Activated CD4-positive, alpha-beta T cell treated with anti-CD3 and anti-CD28 coated beads, Interleukin-2, amount 50 U/mL, for 16 hours (primary cell): ENCODE data around the gene STAG1.
"Not testable (repeated sequence)": the region's sequence is repeated elsewhere in the genome, so short reads cannot be mapped to it uniquely, and the experiment has no call there.

Experiments used
- DNase-seq: peaks from one replicate; pipeline ENCODE4 v3.0.0-alpha.2; 2020

STAG1 gene

DNA sequence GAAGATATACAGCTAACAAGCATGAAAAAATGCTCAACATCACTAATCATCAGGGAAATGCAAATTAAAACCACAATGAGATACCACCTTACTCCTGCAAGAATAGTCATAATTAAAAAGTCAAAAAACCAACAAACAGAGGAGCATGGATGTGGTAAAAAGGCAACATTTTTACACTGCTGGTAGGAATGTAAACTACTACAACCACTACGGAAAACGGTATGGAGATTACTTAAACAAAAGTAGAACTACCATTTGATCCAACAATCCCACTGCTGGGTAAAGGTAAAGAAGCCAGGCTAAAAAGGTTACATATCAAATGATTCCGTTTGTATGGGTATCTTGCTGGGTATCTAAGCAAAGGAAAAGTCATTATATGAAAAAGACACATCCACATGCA, 53.8 kb downstream of the STAG1 start:
- no peak for DNase-seq

DNA sequence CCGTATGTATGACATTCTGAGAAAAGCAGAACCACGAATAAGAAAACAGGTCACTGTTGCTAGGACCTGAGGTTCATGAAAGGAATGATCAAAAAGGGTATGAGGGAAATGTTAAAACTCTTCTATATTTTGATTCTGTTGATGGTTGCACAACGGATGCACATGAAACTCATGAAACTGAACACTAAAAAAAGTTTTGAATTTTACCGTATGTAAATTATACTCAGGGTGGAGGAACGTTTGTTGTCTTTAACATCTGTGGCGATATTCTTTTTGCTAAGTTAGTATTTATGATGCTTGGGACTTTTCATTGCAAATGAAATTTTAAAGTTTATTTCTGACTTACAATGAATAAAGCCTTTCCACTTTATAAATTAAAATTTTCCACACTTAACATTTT, 55.4 kb downstream of the STAG1 start:
- DNase-seq, result no peak

DNA sequence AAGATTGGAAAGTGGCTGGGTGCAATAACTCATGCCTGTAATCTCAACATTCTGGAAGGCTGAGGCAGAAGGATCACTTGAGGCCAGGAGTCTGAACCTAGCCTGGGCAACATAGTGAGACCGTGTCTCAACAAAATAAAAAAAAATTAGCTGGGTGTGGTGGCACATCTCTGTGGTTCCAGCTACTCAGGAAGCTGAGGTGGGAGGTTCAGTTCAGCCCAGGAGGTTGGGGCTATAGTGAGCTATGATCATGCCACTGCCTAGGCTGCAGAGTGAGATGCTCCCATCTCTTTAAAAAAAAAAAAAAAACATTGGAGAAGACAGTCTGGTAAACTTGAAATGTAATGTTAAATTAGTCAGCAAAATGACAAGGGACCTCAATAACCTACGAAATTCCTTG, 57.9 kb downstream of the STAG1 start:
- no peak for DNase-seq

DNA sequence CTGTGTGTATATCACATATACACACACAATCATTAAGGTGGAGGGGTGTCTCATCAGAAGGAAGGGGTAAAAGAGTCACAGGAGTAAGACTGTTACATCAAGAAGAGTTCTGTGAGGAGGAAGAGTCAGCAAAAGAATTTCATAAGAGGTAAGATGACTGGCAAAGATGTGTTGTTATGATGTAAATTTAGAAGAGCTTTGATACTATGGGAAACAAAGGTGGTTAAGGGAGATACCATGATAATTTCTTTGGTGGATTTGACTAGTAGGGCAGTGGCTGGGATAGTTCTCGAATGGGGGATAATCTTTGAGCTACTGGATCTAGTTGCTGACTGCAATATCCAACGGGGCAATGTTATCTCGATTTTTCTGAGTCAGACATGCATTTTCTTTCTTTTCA, 61.6 kb downstream of the STAG1 start:
- peak; percentile 3 for DNase-seq

DNA sequence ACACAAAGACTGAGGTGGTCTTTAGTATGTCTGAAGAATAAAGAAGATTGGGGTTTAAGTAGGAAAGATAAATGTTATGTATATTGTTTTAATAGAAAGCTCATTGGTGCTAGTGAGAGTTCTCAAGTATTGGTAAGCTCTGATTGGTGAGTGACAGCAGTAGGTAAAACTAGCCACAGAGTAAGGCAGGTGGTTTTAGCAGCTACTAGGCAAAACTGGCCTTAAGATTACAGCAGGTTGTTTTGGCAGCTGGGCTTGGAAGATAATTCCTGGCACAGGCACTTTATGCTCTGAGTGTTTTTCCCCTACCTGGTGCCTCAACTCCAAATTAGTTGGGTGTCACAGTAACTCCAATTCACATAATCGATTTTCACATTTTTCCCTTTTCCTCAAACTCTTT, 66.3 kb downstream of the STAG1 start:
- no peak for DNase-seq

DNA sequence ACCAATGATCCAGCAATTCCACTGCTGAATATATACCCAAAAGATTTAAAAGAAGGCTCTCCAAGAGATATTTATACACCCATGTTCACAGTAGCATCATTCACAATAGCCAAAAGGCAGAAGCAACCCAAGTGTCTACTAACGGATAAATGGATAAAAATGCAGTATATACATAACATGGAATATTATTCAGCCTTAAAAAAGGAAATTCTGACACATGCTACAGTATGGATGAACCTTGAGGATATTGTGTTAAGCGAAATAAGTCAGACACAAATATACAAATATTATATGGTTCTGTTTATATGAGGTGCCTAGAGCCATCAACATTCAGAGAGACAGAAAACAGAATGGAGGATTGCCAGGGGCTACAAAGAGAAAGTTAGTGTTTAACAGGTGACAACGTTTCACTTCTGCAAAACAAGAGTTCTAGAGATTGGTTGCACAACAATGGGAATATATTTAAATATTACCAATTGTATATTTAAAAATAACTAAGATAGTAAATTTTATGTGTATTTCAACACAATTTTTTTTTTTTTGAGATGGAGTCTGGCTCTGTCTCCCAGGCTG, 69.4 kb downstream of the STAG1 start:
- no peak for DNase-seq

DNA sequence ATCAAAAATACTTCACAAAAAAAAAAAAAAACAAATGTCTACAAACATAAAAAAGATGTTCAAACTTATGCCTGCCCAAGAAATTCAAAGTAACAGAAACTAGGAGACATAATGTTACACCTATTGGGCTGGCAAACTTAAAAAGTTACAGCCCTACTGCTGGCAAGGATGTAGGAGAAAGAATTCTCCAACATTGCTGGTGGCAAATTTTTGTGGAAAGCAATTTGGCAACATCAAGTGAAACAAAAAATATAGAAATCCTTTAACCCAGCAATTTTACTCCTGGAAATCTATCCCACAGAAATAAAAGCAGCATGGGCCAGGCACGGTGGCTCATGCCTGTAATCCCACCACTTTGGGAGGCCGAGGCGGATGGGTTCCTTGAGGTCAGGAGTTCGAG, 73.2 kb downstream of the STAG1 start:
- no peak for DNase-seq

DNA sequence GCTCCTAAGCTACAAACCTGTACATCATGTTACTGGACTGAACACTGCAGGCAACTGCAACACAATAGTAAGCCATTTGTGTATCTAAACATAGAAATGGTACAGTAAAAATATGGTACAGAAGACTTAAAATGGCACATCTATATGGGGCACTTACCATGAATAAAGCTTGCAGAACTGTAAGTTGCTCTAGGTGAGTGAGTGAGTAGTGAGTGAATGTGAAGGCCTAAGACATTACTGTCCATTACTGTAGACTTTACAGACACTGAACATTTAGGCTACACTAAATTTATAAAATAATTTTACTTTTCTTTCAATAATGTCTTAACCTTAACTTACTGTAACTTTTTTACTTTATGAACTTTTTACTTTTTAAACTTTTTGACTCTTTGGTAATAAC, 76.2 kb downstream of the STAG1 start:
- no peak for DNase-seq

DNA sequence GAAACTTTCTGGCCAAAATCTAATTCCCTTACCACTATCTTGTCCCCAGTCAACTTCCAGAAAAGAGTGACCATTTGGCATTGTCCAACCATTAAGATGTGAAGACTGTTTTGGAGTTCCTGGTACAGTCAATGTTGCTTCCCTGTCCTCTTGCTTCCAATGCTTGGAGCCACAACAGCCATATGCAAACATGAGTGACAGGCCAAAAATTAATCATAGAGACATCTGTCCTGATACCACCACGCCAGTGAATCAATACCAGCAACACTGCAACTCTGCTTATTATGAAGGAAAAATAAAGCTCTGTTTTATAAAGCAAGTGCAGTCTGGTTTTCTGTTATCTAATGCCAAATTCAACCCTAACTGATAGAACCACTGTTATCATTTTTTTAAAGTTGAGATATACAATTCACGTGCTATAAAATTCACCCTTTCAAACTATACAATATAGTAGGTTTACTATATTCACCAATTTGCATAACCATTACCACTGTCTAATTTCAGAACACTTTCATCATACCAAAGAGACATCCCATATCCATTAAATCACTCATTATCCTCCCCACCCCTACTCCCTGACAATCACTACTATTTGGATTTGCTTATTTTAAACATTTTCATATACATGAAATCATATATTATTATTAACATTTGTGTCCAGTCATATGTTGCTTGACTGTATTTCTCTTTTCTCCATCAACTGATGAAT, 76.9 kb downstream of the STAG1 start:
- DNase-seq, result no peak

DNA sequence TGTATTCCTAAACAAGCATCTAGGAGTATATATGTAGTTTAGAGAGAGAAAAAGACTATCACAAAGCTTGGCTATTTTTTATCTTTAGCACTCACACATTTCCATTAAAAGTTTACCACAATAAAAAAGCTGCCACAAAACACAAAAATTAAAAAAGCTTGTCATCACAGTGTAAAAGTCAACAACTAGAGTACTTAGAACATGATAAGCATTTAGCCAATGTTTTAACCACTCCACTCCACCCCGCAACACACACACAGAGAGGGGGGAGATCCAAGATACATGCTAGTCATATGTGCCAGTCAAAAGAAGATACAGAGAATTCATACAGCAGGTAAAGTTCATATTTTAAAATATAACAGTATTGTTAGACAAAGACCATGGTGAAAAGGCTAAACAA, 79.7 kb downstream of the STAG1 start:
- no peak for DNase-seq

DNA sequence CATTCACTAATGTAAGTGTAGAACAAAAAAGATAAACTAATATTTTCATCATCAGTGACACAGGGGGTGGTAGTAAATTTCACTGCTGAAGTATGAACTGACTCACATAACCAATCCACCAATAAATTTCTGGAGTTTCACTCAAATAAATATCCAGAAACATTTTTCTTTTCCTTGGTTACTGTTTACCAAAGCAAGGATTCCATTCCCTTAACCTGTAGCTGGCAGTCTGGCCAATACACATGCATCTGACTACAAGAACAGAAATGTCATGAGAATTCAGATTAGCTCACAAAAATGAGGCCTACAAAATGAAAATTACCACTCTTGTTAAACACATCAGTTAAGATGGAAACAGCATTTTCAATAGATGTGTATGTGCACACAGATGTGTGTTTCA, 80.3 kb downstream of the STAG1 start:
- no peak for DNase-seq

DNA sequence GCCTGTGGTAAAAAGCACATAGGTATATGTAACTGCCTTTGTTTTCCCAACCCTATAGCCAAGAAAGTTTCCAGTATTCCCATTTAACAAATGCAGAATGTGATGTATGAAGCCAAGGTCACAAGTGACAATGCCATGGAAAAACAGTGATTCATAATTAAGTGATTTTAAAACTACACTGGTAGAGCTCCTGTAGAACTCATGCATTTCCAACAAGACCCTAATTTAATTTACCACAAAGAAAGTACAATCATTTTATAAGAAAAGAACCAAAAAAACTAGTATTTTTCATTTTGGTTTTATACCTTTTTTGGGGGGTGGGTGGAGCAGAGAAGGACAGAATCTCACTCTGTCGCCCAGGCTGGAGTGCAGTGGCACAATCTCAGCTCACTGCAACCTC, 82.0 kb downstream of the STAG1 start:
- no peak for DNase-seq

DNA sequence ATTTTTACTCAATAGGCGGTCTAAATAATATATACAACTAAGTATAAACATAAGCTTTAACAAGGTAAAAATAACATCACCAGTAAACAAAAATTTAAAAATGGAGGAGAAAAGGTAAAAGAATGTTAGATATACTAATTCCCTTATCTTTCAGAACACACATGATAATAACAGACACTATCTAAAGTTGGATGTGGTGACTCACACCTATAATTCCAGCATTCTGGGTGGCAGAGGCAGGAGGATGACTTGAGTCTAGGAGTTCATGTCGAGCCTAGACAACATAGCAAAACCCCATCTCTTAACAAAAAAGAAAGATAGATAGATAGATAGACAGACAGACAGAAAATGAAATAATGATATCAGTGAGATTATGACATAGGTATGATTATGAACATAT, 85.1 kb downstream of the STAG1 start:
- no peak for DNase-seq

DNA sequence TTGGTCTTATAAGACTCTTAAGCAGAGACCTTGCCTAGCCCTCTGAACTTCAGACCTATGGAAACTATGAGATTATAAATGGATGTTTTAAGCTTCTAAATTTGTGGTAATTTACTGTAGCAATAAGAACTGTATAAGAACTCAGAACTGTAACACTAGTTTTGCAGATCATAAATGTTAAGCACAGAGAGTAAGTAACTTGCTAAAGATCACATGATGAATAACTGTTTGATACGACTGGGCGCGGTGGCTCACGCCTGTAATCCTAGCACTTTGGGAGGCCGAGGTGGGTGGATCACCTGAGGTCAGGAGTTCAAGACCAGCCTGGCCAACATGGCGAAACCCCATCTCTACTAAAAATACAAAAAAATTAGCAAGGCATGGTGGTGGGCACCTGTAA, 85.9 kb downstream of the STAG1 start:
- DNase-seq, result not testable (repeated sequence)

DNA sequence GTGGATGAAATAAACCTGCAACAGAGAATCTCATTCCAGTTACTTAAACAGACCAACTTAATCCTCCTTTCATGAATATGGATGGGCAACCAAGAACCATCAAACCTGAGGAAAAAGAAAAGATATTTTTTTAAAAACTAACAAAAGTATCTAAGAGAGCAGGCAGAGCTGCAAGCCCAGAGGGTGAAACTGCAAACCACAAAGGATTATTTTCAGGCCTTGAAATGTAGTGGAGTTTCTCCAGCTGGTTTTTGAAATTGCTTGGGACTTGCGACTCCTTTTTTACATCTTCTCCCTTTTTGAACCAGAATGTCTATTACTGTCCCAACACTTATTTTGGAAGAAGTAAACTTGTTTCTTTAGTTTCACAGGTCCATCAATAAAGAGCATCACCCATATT, 87.4 kb downstream of the STAG1 start:
- no peak for DNase-seq

DNA sequence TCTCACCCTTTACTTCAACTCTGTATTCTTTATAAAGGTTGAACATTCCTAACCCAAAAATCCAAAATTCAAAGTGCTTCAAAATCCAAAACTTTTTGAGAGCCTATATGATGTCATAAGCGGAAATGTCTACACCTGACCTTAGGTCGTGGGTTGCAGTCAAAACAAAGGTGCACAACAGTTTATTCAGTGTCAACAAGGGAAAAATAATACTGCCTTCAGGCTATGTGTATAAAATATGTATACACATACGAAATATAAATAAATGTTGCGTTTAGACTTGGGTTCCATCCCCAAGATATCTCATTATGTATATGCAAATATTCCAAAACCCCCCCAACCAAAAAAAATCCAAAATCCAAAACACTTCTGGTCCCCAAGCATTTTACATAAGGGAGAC, 90.9 kb downstream of the STAG1 start:
- DNase-seq, result no peak

DNA sequence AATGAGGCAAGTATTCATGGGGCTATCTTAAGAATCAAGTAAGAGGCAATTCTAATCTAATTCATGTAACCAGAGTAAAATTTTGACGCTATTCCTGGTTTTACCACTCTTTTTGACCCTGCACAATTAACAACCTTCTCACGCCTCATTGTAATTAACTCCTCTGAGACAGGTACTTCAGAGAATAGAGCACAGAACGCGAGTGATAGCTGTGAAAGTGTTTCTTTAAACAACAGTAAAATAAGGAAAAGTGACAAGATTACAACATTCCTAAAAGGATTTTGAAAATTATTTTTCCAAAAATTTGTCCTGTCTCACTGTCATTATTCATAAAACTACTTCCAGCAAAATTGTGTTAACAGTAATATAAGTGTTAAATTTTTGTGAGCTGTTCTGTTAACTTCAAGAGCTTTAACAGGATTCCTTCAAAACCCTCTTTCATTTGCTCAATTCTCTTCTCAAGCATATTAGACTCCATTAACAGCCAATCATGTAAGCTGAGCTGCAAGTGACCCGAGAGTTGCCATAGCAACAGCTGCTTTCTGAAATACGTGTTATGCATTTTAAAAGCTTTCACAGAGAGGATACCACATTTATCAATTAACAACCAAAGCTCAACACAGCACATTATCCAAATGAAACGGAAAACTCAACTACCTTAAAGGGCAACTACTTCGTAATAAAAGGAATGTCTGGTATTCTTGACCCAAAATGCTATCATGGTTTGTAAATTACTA, 93.1 kb downstream of the STAG1 start:
- no peak for DNase-seq

DNA sequence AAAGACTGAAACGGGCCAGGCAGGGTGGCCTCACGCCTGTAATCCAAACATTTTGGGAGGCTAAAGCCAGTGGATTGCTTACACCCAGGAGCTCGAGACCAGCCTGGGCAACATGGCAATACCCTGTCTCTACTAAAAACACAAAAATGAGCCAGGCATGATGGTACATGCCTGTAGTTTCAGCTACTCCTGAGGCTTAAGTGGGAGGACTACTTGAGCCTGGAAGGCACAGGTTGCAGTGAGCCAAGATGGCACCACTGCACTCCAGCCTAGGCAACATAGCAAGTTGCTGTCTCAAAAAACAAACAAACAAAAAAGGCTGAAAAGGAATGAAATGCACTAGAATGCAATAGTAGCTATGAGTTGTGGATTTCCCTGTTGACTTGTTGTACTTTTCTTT, 94.7 kb downstream of the STAG1 start:
- DNase-seq, result no peak

DNA sequence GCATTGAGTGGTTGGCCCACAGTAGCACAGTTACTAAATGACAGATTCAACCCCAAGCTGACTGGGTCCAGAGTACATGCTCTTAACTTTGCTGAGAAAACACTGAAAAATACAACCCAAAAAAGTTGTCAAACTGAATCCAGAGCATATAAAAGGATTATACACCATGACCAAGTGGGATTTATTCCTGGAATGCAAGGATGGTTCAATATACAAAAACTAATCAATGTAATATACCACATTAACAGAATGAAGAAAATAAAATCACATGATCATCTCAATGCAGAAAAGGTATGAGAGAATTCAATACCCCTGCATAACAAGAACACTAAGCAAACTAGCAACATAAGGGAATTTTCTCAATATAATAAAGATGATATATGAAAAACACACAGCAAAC, 98.5 kb downstream of the STAG1 start:
- no peak for DNase-seq

DNA sequence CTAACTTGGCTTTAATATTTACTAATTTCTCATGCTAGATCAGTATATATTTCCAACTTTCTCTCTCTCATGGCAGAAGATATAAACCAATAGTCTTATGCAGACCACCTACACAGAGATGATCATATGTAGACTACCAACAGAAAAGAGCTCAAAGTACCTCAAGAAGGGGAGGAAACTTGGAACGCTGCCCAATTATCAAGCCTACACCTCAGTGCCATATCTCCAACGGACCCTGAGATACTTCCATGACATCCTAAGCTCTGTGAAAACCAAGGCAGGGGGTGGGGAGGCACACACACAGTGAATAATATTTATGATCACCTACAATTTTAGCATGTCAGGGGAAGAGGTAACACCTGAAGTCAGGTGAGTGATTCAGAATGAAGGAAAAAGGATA, 100.6 kb downstream of the STAG1 start:
- no peak for DNase-seq

DNA sequence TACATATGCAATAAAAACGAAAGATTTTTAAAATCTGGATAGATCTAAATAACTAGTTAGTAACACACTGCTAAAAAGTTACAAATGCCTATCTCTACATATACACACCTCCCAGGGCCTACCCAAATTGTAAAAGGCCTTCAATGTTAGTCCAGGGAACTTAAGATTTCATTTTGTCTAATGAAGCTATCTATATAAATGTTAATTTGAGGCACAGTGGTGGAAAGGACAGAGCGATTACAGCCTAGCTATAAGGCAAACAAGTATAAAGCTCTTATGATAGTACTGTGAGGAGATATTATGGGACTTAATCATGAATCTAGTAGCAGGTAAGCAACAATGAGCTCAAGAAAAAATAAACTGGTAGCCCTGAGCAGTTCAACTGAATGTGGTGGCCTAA, 101.7 kb downstream of the STAG1 start:
- no peak for DNase-seq

DNA sequence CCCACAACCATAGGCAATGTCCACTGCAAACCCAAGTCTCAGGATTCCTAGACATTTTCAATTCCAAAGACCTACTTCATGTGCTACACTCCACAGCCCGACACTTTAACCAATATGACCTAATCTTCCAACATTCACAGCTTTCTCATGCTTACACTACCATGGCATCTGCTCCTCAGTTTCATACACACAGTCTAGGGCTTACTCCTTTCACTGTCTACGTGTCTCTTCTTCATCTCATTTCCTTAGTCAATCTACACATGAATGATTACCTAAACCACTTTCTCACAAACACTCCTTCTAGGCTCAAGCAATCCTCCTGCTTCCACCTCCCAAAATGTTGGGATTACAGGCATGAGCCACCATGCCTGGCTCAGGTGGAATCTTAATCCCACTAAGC, 106.3 kb downstream of the STAG1 start:
- no peak for DNase-seq

DNA sequence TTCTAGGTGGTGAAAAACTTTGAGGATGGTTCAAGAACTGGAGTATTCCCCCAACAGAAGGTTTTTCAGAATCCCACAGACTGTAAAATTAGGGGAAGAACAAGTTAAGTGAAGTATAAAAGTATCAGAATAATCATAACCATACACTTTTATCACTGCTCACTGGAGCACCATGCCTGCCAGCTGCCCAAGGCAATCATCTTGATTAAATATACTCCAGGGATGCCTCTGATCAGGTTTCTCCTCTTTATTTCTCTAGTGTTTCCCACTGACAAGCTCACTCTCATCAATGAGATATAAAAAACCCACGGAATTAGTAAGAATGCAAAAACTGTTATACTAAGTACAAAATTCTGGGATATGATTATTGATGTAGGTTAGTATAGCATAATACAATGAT, 108.0 kb downstream of the STAG1 start:
- no peak for DNase-seq

DNA sequence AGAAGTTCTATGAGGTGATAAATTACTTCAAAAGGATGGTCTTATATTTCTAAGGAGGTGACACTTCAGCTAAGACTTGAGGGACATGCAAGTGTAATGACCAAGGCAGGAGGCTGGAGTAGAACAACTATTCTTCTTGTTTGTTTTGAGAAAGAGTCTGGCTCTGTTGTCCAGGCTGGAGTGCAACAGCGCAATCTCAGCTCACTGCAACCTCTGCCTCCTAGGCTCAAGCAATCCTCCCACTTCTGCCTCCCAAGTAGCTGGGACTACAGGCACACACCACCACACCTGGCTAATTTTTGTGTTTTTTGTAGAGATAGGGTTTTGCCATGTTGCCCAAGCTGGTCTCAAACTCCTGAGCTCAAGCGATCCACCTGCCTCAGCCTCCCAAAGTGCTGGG, 108.8 kb downstream of the STAG1 start:
- DNase-seq, result not testable (repeated sequence)

DNA sequence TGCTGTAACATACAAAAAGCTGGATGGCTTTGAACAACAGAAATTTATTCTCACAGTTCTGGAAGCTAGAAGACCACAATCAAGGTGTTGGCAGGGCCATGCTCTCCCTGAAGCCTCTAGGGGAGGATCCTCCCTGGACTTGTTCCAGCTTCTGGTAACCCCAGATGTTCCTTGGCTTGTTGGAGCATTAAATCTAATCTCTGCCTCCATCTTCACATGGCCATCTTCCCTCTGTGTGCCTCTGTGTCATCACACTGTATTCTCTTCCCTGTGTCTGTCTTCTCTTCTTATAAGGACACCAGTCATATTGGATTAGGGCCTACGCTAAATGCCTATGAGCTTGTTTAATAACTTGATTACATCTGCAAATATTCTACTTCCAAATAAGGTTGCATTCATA, 109.5 kb downstream of the STAG1 start:
- no peak for DNase-seq
